ENCODE measurements around the gene SH3RF1.
"Not testable (repeated sequence)": the region's sequence is repeated elsewhere in the genome, so short reads cannot be mapped to it uniquely, and the experiment has no call there.

Gene SH3RF1

DNA sequence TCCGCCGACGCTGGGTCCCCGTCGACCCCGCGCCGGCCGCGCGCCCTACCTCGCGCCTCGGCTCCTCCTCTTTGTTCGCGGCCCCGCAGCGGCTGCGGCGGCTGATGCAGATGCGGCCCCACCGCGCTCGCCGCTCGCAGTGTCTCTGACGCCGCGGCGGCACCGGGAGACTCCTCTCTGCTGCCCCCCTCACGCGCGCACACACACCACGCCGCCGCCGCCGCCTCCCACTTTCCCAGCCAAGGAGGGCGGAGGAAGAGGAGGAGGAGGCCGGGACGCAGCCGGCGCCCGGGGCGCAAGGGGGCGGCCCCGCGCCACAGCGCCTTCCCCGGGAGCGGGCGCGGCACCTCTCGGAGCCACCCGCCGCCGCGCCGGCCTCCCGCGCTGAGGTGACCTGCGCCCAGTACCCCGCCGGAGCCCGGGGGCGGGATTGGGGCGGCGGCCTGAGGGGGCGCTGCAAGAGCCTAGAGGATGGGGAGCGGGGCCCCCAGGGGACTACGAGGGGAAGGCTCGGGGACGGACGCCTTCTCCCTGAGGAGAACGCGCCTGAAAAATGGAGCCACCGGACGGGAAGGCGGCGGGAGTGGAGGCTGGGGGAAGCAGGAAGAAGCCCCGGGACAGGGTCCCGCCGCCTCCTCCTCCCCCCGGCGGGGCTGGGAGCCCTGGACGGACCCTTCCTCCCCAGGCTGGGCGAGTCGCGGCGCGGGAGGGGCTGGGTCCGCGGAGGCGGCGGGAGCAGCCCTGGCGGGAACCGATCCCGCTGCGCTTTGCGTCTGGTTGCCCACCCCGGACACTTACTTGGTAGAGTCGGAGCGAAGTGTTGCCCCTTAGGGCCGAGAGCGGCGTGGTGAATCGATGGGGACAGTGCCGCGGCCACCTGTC lies at the start of gene SH3RF1:
Gene SH3RF1 (minus strand): TSS at position 147 of the 882 bp plus-strand sequence. CDS start 1,744 bp downstream, outside the sequence.
- no peak for DNase-seq (ENCODE audit: low spot score)

DNA sequence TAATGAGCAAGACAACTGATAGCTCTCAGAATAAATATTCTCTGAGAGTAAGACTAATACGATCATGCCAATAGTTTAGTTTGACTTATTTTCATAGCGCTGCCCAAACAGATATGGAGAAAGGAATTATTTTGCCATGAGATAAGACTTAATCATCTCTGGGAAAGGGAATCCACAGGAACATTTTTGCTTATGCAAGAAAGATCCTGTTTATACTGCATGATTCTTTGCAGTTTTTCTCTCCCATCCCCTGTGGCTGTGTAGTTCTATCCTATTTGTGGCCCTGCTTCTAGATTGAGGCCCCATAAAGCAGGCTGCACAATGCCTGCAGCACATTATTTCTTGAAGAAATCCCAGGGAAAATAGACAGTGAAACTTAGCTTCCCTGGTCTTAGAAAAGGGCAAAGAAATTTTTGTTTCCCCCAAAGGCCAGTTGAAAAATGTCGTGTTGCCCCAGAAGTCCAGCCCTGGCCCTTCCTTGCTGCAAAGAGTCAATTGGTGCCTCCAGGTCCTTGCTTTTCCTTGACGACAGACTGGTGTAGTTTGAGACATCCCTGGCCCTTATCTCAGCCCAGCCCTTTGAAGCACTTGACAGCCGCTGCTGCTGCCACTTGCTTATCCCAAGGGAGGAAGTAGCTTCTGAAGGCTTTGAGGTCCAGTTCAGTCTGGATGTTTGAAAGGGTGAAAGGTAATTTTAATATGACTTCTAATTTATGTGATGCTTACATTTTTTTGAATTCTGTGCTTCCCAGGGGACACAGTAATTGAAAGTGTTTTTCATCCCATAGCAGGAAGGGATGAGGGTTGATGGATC lies 45.0 kb upstream of the SH3RF1 start:
- DNase-seq (ENCODE audit: low spot score): no peak

DNA sequence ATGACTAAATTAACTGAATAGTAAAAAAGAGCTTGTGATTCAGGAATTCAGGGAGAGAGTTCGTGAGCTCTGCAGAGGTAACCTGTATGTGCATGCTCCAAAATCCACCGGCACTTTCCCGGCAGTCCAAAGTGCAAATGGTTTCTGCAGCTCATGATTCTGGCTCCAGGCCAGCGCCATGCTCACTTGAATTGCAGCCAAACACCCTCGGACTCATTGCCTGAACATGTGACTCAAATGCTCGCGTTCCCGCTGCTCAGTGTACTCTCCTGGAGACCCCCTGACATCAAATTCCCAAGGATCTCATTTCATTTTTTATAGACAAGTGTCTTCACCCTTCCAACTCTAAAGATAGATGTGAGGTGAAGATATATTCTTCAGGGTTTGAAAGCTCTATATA lies 44.1 kb upstream of the SH3RF1 start:
- no peak for DNase-seq (ENCODE audit: low spot score)

DNA sequence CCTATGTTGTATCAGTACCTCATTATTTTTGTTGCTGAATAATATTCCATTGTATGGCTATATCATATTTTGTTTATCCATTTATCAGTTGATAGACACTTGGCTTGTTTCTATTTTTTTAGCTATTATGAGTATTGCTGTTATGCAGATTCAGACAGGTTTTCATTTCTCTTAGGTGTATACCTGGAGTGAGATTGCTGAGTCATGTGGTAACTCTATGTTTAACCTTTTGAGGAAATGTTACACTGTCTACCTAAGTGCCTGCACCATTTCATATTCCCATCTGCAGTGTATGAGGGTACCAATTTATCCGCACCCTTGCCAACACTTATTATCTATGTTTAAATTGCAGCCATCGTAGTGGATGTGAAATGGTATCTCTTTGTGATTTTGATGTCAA lies 43.0 kb upstream of the SH3RF1 start:
- no peak for DNase-seq (ENCODE audit: low spot score)

DNA sequence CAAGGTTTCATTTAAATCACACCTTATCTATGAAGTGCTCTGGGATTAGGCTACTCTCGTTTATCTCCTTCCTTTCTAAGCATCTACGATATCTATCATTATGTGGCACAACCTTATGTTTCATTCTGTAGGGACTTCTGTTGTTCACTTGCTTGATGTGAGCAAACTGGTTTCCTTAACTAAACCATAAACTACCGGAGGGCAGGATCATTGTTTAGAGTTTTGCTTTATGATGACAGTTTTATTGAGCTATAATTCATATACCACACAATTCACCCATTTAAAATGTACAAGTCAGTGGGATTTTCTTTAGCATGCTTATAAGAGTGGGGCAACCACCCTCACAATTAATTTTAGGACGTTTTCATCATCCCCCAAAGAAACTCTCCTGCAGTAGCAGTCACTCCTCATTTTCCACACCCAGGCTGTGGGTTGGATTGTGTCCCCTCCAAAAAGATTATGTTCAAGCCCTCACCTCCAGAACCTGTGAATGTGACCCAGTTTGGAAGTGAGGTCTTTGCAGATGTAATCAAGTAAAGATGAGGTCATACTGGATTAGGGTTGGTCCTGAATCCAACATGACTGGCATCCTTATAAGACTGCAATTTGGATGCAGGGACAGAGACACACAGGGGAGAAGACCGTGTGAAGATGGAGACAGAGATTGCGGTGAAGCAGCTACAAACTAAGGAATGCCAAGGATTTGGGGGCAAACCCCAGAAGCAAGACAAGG lies 42.1 kb upstream of the SH3RF1 start:
- no peak for DNase-seq (ENCODE audit: low spot score)

DNA sequence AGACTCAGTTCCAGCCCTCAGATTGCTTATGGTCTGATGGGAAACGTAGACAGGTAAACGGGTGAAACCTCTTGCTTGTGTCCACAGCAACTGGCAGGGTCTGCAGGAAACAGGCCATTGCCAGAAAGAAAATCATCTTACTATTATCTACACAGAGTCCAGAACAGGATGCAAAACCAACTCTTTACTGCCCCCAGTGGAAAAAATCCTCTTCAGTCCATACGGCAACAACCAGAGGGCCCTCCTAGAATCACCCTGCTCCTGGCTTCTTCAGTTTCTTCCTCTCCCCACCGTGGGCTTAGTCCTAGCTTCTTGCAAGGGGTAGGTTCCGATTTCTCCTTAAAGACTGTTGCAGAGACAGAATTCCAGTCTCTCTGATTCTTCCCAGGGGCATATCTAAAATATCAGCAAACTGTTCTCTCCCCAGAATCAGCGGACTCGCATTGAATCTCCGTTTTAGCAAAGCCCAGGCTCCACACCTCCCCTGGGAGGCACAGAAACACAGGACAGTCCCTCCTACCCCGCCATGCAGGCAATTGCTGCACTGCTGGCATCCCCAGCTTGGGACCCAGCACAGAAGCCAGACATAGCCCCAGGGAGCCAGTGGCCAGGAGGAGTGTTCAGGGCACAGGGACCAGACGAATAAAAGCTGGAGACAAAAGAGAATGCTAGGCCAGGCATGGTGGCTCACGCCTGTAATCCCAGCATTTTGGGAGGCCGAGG lies 41.0 kb upstream of the SH3RF1 start:
- no peak for DNase-seq (ENCODE audit: low spot score)

DNA sequence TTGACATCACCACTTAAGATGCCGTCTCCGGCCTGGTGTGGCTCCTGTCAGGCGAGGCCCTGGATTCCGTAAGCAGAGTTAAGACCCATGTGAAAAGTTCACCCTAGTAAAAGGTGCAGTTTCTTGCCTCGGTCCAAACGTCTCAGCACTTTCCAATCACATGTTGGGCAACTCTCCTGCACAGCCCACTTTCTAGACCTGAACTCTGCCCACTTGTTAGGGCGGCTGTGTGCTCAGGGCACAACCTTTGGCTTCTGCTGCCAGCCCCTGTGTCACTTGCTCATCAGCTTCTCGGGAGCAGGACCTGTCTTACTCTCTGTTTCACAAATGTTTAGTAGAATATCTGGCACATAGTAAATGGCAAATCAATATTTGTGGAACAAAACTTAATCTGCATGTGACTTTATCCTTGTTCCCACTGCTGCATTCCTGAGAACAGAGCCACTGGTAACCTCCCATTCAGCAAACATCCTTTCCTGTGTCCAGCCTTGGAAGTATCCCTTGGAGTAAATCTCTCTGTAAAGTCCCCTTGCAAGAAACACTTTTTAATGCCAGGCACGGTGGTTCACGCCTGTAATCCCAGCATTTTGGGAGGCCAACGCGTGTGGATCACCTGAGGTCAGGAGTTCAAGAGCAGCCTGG lies 38.7 kb upstream of the SH3RF1 start:
- DNase-seq (ENCODE audit: low spot score): no peak

DNA sequence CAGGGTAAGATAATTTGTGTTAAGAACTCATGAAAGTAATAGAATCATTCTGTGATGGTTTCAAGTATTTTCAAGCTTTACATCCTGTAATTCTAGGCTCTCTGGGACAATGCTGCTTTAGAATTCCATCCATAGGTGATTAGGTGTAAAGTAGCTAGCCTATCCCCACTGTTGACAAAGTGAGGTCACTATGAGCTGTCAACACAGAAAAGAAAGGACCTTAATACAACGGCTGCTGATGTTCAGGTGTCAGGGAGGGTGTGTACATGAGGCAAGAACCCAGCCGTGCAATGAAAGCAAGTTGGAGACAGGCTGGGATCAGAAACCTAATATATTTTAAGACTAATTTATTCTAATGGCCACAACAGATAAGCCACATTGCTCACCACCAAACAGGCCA lies 36.8 kb upstream of the SH3RF1 start:
- no peak for DNase-seq (ENCODE audit: low spot score)

DNA sequence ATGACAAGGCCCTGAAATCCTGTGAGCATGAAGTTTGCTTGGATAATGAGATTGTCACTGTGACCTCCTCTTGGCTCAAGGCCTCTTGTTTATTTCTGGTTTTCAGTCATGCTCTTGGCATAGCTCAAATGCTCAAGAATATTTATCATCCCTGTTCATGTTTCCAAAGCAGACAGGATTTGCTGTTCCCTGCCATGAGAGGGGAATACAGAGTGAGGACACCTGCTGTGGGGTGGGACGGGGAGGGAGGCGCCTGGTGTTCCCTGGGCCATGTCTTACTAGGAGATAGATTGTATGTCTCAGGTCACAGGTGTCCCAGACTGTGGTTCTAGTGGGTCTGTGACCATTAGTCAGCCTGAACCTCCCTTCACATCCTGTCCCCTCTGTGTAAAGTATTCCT lies 34.9 kb upstream of the SH3RF1 start:
- no peak for DNase-seq (ENCODE audit: low spot score)

DNA sequence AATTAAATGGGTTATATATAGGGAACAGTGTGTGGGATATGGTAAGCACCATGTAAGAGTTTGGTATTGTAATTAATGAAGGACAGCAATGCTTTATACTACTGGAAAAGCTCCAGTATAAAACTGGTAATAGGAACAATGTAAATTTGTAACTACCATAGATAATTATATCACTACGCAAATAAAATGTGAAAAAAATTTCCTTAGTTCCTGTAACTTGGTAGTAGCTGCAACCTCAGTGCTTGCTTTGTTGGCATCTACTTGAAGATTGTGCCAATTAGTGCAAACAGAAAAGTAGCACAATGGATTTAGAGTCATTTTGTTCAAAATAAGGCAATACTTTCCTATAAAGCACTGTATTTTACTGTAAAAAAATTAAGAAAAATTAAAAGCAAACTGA lies 34.4 kb upstream of the SH3RF1 start:
- DNase-seq (ENCODE audit: low spot score): no peak

DNA sequence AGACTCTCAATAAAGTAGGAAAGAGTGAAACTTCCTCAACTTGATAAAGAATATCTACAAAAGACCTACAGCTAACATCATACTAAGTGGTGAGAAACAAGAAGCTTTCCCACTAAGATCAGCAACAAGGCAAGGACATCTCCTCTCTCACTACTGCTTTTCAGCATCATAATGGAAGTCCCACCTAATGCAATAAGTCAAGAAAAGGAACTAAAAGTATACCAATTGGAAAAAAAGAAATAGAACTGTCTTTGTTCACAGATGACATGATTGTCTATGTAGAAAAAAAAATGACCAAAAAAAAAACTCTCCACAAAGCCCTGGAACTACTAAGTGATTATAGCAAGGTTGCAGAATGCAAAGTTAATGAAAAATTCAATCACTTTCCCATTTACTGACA lies 25.1 kb upstream of the SH3RF1 start:
- no peak for DNase-seq (ENCODE audit: low spot score)

DNA sequence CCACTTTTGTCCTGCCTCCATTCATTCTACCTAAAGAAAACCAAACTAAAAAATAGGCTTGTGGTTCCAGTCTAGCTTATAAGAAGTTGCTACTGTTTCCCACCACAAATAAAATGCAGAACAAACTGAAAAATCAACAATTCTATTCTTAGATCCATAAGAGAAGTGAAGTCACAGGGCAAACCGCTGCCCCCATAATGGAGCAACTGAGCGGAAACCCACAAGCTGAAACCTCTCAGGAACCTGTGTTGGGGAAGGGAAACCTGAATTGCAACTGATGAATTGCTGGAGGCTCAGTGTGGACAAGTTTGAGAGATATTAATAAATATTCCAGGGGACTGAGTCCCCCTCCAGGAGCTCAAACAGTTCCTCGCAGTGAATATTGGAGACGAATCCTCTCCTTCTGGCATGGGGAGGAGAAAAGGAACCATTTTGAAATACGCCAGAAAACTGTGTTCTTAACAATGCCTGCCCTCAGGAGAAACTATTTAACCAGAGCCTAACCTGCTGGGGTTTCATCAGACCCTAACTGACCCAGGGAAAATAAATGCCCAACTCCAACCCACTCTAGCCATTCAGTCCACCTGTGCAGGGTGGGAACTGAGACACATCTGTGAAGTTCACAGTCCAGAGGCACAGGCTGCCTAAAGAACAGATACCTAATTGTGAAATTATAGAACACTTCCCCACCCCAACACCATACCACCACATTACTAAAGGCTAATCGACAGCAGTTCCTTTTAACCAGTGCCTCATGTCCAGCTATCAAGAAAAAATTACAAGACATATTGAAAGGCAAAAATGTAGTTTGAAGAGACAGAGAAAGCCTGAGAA lies 22.8 kb upstream of the SH3RF1 start:
- DNase-seq (ENCODE audit: low spot score): no peak

DNA sequence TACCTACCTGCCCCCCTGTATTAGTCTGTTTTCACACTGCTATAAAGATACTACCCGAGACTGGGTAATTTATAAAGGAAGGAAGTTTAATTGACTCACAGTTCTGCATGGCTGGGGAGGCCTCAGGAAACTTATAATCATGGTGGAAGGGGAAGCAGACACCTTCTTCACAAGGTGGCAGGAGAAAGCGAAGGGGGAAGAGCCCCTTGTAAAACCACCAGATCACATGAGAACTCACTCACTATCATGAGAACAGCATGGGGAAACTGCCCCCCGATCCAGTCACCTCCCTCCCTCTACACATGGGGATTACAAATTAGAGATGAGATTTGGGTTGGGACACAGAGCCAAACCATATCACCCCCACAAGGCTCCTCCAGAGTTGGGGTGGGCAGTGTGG lies 17.2 kb upstream of the SH3RF1 start:
- not testable (repeated sequence) for DNase-seq (ENCODE audit: low spot score)

DNA sequence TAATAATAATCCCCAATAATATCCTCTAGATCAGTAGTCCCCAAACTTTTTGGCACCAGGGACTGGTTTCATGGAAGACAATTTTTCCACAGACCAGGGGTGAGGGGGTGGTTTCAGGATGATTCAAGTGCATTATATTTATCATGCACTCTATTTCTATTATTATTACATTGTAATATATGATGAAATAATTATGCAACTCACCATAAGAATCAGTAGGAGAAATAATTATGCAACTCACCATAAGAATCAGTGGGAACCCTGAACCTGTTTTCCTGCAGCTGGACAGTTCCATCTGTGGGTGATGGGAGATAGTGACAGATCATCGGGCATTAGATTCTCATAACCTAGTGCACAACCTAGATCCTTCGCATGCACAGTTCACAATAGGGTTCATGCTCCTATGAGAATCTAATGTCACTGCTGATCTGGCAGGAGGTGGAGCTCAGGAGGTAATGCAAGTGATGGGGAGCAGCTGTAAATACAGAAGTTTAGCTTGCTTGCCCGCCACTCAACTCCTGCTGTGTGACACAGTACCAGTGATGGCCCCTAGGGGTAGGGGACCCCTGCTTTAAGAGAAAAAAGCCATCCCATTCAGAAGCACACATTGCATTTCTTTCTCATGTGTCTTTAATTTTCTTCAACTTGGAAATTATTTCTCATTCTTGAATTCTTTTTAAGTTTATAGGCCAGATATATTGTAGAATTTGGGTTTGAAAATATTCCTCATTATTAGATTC lies 16.0 kb upstream of the SH3RF1 start:
- DNase-seq (ENCODE audit: low spot score): no peak

DNA sequence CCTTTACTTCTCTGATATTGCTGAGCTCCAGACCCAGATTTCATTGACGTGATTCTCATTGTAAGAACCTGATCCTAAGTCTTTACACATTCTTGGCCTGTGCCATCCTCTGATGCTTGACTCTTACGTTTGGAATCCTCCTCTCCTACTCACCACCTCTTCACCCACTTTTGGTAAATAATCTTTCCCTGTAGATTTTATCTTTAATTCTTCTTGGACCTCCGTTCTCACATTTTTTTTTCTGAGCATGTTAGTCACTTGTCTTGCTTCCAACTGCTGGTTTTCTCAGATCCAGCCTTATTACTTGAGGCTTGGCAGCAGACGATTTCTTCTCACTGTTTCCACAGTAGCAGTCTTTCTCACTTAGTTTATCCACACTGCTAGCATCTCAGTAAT lies 12.4 kb upstream of the SH3RF1 start:
- no peak for DNase-seq (ENCODE audit: low spot score)

DNA sequence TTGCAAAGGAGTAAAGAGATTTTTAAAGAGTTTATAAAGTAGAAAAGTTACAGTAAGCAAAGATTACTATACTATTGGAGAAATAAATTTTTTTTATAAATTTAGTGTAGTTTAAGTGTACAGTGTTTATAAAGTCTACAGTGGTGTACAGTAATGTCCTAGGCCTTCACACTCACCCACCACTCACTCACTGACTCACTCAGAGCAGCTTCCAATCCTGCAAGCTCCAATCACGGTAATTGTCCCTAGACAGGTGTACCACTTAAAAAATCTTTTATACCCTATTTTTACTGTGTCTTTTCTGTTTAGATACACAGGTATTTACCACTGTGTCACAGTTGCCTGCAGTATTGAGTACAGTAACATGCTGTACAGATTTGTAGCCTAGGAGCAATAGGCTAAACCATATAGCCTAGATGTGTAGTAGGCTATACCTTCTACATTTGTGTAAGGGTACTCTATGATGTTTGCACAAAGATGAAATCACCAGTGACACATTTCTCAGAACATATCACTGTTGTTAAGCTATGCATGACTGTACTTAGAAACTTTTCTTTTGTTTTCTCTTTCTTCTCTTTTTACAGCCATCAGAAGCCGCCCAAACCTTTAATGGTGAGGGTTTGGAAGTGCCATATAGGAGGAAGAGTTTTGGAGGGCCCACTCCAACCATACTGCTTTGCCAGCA lies 11.8 kb upstream of the SH3RF1 start:
- no peak for DNase-seq (ENCODE audit: low spot score)

DNA sequence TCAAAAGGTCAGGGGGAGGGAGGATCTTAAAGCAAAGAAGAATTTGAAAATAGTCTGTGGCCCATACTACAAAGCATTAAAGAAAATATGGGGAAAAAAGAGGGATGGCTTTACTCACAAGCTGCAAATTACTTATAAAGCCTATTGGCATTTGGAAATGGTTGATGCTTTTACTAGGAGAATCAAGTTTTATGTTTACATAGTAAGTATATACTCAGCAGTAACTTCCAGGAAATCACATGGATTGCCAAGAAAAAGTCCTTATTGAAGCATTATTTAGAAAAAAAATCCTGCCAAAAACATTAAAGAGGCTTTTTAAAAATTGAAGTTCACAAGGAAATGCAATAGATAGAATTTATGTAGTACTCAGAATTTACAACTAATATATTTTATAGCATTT lies 8.4 kb upstream of the SH3RF1 start:
- DNase-seq (ENCODE audit: low spot score): no peak

DNA sequence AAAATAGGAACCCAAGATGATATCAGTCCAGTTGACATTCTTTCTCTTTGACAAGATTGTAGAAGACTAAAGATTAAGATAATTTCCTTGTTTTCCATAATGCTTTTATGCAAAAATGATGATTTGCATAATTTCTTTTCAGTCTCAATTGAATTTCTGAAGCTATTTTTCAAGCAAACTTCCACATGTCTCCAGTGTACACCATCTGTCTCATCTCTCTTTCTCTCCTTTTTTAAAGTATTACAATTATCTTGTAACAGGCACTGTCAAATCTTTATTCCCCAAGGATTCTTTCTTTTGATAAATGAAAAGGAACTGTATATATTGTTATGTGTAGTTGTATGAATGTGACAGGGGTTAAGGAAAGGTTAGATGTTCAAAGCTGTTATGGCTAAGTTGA lies 7.9 kb upstream of the SH3RF1 start:
- no peak for DNase-seq (ENCODE audit: low spot score)

DNA sequence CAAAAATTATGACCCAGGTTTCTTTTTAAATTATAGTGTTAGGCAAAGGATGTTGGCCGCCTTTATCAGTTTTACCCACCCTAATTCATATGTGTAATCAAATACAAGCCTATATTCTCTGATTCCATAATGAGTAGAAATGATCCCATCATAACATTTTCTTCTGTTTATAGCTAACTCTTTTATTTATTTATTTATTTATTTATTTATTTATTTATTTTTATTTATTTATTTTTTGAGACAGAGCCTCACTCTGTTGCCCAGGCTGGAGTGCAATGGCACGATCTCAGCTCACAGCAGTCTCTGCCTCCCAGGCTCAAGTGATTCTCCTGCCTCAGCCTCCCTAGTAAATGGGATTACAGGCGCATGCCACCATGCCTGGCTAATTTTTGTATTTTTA lies 7.1 kb upstream of the SH3RF1 start:
- DNase-seq (ENCODE audit: low spot score): not testable (repeated sequence)
